Measurements from ENCODE around the gene ERC1. TPM values are rescaled to one million over a fixed set of nuclear protein-coding genes. Genes with fewer than 3 reads are reported as not detected.

ERC1 gene
- total and polyA plus RNA-seq, 9 of the 15 experiments (the other 6 are each of a cell fraction or from before 2014, with no cell fraction given) = 0.74 to 11.8 (median 4.8) TPM

DNA sequence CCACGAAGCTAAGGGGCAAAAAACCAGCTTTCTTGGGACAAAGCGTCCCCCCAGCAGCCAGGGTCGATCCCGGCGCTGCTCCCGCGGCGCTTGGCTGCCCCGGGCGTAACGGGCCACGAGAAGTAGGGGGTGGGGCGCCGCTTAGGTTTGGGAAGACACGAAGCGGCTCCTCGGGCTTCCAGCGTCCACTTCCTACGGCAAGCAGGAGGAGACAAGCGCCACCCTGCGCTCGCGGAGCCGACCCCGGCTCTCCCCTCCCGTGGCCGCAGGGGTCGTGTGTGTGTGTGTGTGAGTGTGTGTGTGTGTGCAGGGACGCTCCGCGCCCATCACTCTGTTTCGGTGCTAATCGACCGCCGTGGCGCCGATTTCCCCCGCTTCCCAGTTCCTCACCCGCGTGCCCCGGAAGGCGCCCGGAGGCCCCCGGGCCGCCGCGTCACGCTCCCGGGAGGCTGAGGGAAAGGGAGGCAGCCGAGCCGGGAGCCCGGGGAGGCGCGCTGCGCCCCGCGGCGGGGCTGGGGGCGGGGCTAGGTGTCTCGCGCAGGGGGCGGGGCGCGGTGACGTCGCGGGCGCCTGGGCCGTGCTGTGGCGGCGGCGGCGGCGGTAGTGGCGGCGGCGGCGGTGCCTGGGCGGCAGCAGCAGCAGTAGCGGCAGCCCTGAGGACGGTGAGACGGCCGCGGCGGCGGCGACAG, at the start of gene ERC1 (continued):
- TF ChIP-seq, protein P1, sequence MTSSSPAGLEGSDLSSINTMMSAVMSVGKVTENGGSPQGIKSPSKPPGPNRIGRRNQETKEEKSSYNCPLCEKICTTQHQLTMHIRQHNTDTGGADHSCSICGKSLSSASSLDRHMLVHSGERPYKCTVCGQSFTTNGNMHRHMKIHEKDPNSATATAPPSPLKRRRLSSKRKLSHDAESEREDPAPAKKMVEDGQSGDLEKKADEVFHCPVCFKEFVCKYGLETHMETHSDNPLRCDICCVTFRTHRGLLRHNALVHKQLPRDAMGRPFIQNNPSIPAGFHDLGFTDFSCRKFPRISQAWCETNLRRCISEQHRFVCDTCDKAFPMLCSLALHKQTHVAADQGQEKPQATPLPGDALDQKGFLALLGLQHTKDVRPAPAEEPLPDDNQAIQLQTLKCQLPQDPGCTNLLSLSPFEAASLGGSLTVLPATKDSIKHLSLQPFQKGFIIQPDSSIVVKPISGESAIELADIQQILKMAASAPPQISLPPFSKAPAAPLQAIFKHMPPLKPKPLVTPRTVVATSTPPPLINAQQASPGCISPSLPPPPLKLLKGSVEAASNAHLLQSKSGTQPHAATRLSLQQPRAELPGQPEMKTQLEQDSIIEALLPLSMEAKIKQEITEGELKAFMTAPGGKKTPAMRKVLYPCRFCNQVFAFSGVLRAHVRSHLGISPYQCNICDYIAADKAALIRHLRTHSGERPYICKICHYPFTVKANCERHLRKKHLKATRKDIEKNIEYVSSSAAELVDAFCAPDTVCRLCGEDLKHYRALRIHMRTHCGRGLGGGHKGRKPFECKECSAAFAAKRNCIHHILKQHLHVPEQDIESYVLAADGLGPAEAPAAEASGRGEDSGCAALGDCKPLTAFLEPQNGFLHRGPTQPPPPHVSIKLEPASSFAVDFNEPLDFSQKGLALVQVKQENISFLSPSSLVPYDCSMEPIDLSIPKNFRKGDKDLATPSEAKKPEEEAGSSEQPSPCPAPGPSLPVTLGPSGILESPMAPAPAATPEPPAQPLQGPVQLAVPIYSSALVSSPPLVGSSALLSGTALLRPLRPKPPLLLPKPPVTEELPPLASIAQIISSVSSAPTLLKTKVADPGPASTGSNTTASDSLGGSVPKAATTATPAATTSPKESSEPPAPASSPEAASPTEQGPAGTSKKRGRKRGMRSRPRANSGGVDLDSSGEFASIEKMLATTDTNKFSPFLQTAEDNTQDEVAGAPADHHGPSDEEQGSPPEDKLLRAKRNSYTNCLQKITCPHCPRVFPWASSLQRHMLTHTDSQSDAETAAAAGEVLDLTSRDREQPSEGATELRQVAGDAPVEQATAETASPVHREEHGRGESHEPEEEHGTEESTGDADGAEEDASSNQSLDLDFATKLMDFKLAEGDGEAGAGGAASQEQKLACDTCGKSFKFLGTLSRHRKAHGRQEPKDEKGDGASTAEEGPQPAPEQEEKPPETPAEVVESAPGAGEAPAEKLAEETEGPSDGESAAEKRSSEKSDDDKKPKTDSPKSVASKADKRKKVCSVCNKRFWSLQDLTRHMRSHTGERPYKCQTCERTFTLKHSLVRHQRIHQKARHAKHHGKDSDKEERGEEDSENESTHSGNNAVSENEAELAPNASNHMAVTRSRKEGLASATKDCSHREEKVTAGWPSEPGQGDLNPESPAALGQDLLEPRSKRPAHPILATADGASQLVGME (CRISPR knock-in tag; IDR thresholded peaks at IDR 0.05) = no peak; the same call in 1 of the 2 replicates
- TF ChIP-seq, protein P2, sequence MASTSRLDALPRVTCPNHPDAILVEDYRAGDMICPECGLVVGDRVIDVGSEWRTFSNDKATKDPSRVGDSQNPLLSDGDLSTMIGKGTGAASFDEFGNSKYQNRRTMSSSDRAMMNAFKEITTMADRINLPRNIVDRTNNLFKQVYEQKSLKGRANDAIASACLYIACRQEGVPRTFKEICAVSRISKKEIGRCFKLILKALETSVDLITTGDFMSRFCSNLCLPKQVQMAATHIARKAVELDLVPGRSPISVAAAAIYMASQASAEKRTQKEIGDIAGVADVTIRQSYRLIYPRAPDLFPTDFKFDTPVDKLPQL (IDR thresholded peaks at IDR 0.05; ENCODE audit: extremely low read depth, insufficient read length) = no peak
- TF ChIP-seq, protein P3, sequence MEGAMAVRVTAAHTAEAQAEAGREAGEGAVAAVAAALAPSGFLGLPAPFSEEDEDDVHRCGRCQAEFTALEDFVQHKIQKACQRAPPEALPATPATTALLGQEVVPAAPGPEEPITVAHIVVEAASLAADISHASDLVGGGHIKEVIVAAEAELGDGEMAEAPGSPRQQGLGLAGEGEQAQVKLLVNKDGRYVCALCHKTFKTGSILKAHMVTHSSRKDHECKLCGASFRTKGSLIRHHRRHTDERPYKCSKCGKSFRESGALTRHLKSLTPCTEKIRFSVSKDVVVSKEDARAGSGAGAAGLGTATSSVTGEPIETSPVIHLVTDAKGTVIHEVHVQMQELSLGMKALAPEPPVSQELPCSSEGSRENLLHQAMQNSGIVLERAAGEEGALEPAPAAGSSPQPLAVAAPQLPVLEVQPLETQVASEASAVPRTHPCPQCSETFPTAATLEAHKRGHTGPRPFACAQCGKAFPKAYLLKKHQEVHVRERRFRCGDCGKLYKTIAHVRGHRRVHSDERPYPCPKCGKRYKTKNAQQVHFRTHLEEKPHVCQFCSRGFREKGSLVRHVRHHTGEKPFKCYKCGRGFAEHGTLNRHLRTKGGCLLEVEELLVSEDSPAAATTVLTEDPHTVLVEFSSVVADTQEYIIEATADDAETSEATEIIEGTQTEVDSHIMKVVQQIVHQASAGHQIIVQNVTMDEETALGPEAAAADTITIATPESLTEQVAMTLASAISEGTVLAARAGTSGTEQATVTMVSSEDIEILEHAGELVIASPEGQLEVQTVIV (CRISPR knock-in tag; IDR thresholded peaks at IDR 0.05; ENCODE audit: borderline replicate concordance) = no peak
- TF ChIP-seq EGR1 (conservative IDR thresholded peaks at IDR 0.05) = no peak
- TF ChIP-seq MTA2 (IDR thresholded peaks at IDR 0.05; ENCODE audit: low read depth) = peak; percentile 42; the same call in 1 of the 2 replicates
- no peak for TF ChIP-seq BMI1 (IDR thresholded peaks at IDR 0.05; ENCODE audit: low read length)
- TF ChIP-seq, protein P4, sequence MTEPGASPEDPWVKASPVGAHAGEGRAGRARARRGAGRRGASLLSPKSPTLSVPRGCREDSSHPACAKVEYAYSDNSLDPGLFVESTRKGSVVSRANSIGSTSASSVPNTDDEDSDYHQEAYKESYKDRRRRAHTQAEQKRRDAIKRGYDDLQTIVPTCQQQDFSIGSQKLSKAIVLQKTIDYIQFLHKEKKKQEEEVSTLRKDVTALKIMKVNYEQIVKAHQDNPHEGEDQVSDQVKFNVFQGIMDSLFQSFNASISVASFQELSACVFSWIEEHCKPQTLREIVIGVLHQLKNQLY (CRISPR knock-in tag; conservative IDR thresholded peaks at IDR 0.05) = no peak
- no peak for TF ChIP-seq GATAD2B (IDR thresholded peaks at IDR 0.05; ENCODE audit: borderline replicate concordance)
- no peak for TF ChIP-seq THRAP3 (IDR thresholded peaks at IDR 0.05; ENCODE audit: borderline replicate concordance)
- TF ChIP-seq FOXA3 (CRISPR knock-in tag; conservative IDR thresholded peaks at IDR 0.05 in 1 of 2, IDR thresholded peaks at IDR 0.05 in 1 of 2) = 0 out of 4 replicates have a peak, but pooled peaks of 1 of the 2 experiments have one; percentile 17
- TF ChIP-seq HDAC3 (IDR thresholded peaks at IDR 0.05; ENCODE audit: borderline replicate concordance, partially characterized antibody) = no peak
- 0 out of 2 replicates have a peak, but pooled peaks have one; percentile 66 for TF ChIP-seq RBM14 (IDR thresholded peaks at IDR 0.05; ENCODE audit: borderline replicate concordance, insufficient read depth, low read depth, low read length)
- peak; percentile 67 for TF ChIP-seq BCOR (IDR thresholded peaks at IDR 0.05)
- TF ChIP-seq, protein P5, sequence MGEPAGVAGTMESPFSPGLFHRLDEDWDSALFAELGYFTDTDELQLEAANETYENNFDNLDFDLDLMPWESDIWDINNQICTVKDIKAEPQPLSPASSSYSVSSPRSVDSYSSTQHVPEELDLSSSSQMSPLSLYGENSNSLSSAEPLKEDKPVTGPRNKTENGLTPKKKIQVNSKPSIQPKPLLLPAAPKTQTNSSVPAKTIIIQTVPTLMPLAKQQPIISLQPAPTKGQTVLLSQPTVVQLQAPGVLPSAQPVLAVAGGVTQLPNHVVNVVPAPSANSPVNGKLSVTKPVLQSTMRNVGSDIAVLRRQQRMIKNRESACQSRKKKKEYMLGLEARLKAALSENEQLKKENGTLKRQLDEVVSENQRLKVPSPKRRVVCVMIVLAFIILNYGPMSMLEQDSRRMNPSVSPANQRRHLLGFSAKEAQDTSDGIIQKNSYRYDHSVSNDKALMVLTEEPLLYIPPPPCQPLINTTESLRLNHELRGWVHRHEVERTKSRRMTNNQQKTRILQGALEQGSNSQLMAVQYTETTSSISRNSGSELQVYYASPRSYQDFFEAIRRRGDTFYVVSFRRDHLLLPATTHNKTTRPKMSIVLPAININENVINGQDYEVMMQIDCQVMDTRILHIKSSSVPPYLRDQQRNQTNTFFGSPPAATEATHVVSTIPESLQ (CRISPR knock-in tag; IDR thresholded peaks at IDR 0.05) = no peak
- TF ChIP-seq ZFP1 (CRISPR knock-in tag; IDR thresholded peaks at IDR 0.05) = no peak

All from K562 (cell line).